Retina (tissue), 1 donor: Measurements from ENCODE around the gene LRRFIP2.
"Not testable (repeated sequence)": the region's sequence is repeated elsewhere in the genome, so short reads cannot be mapped to it uniquely, and the experiment has no call there.

Experiments
- DNase-seq: peaks from one replicate; pipeline ENCODE4 v3.0.0-alpha.2; 2016

Gene LRRFIP2

DNA sequence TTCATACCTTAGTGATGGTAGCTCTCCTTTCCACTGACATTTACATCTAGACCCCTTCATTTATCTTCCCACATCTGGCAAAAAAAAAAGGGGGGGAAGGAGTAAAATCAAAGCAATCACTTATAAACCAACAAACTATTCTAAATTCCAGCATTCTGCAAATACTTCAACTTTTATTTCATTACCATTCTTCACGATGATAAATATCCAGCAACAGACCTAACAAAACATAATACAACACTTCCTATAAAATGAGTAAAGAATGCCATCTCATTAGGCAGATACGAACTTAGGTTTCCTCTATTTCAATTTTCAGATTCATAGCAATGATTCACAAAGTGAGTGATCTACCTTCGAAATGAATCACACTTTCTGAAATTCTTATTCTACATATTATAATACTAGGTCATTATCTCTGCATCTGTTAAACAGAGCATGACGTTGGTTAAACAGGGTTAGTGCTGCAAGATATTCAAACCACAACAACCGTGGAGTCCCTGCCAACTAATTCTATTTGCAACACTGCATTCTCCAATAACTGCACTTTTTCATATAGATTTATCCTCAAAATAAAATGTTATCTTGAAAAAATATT is at the start of gene LRRFIP2:
LRRFIP2 (minus strand) TSS at position 51 of the 595 bp plus-strand sequence. CDS start 25,599 bp downstream, outside the sequence.
- no peak for DNase-seq

GRCh38 chr3:37223576-37223975 is 49.2 kb upstream of the LRRFIP2 start:
- no peak for DNase-seq

GRCh38 chr3:37223141-37223558 is 48.8 kb upstream of the LRRFIP2 start:
- DNase-seq: no peak

DNA sequence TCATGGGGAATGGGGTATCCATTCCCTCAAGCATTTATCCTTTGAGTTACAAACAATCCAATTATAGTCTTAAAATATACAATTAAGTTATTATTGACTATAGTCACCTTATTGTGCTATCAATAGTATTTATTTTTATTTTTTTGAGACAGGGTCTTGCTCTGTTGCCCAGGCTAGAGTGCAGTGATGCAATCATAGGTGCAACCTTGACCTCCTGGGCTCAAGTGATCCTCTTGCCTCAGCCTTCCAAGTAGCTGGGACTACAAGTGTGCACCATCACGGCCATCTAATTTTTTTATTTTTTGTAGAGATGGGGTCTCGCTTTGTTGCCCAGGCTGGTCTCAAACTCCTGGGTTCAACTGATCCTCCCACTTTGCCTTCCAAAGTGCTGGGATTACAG is 48.2 kb upstream of the LRRFIP2 start:
- DNase-seq: not testable (repeated sequence)

- no peak for DNase-seq
Measured at GRCh38 chr3:37221407-37221806, 47.0 kb upstream of the LRRFIP2 start.

GRCh38 chr3:37219266-37219665 is 44.9 kb upstream of the LRRFIP2 start:
- DNase-seq: peak; percentile 47

DNA sequence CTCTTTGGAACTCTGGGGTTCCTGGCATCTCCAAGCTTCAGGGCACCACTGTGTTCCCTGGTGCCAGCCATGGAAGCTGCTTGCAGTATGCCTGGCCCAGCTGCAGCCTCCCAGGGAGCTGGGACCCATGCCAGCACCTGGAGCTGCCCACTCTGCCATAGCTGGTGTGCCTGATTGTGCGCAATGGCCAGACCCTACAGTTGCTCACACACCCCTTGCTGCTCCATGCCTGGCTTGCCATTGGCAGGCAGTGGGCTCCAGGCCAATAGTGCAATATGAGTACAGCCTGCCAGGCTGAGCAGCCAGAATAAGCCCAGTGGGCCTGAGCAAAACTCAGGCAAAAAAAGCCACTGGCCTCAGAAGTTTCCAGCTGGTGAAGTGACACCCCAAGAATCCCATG is 43.8 kb upstream of the LRRFIP2 start:
- DNase-seq: no peak

DNA sequence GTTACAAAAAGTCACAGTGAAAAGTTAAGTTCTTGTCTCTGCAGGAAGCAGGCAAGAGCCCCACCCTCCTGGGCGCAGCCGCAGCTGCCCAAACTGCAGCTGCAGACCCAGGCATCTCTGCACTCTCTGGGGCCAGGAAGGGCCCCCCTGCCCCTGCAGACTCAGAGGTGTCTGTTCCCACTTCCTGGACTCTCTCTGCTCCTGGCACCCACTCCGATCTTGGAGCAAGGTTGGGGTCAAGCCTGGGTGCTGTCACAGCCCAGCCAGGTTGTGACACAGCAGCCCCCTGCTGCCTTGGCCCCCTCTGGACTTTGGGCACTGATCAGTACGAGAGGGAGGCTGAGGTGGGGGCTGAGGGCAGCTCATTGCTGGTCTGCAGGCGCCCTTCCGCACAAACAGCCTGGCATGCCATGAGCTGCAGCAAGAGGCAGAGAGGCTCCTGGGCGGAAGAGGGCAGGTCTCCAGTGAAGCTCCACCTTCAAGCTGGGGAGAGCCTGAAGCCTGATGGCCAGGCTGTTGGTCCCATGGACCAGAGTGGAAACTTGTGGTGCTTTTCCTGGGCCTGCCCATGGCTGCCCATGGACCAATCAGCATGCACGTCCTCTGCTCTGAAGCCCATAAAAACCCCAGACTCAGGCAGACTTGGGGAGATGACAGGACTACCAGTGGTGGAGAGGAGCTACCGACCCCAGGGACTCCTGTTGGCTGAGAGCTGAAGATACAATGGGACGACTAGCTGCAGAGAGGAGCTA is 42.9 kb upstream of the LRRFIP2 start:
- no peak for DNase-seq

- no peak for DNase-seq
Measured at GRCh38 chr3:37216597-37217097, 42.3 kb upstream of the LRRFIP2 start.

DNA sequence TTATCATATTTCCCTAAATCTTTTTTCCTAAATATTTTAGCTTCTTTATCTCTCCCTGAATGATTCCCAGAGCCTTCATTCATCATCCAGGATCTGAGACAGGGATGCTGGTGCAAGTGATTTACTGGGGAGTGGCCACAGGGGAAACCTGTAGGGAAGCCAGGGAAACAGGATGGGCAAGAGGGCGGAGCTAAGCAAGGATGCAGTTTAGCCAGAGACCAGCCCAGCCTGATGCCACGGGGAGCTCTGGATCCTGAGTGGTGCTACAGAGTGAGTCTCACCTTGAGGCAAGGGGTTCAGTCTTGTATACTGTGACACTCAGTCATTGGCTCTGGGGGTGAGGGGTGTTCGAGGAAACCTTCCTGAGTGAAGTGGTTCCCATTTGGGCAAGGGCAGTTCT is 39.7 kb upstream of the LRRFIP2 start:
- no peak for DNase-seq

DNA sequence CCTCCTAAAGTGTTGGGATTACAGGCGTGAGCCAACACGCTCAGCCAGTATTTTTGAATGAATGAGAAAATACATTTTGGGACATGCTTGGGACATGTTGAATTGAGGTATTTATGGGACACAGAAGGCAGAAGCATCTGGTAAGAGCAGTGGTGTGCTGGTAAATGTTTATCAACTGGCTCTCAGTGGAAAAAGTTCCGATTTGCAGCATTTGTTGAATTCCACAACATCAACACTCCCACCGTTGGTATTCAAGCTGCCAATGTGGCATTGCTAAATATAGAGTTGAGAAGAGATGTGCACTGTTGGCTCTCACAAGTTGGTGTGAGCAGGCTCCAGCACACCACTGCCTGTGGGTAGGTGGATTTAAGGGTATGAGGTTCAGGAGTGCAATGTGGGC is 35.8 kb upstream of the LRRFIP2 start:
- DNase-seq: no peak

DNA sequence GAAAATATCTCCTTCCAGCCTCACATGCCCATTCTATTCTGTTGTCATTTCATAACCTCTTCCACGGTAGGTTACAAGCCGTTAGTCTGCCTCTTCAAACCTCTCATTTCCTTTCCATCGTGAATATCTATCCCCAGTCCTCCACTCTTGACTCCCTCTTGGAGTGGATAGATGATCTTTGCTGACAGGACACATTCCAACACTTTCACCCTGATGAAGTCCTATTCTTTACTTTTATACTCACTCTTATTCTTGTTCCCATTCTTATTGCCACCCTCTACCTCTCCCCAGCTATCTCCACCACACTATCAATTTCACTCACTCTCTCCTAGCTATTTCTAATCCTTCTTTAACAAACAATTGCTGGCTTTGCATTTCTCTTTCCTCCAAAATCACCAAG is 34.2 kb upstream of the LRRFIP2 start:
- not testable (repeated sequence) for DNase-seq

DNA sequence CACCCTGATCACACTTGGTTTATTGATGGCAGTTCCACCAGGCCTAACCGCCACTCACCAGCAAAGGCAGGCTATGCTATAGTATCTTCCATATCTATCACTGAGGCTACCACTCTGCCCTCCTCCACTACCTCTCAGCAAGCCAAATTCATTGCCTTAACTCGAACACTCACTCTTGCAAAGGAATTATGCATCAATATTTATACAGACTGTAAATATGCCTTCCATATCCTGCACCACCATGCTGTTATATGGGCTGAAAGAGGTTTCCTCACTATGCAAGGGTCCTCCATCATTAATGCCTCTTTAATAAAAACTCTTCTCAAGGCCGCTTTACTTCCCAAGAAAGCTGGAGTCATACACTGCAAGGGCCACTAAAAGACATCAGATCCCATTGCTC is 33.6 kb upstream of the LRRFIP2 start:
- not testable (repeated sequence) for DNase-seq

- DNase-seq: not testable (repeated sequence)
Measured at GRCh38 chr3:37206041-37206440, 31.7 kb upstream of the LRRFIP2 start.

- no peak for DNase-seq
Measured at GRCh38 chr3:37204314-37204713, 29.9 kb upstream of the LRRFIP2 start.

- no peak for DNase-seq
Measured at GRCh38 chr3:37202035-37202434, 27.7 kb upstream of the LRRFIP2 start.

GRCh38 chr3:37200141-37200540 is 25.8 kb upstream of the LRRFIP2 start:
- no peak for DNase-seq

DNA sequence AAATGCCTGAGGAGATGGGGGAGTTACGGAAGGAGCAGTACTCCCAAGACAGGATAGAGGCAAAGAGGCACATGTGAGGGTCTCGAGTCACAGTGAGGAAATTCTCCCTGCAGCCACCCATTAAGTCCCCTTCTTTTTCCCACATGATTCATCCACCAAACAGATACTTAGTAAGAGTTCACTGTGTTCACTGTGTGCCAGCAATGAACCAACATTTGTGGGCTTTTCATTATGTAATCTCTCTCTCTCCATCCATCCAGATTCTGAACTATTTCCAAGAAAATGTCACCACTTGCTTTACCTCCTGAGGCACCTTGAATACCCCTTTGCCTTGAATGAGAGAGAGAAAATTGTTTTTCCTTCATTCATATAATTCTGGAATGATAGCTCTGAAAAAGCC is 24.6 kb upstream of the LRRFIP2 start:
- DNase-seq: no peak

GRCh38 chr3:37198547-37198946 is 24.2 kb upstream of the LRRFIP2 start:
- DNase-seq: no peak

- DNase-seq: peak; percentile 42
Measured at GRCh38 chr3:37197810-37198371, 23.5 kb upstream of the LRRFIP2 start.

- no peak for DNase-seq
Measured at GRCh38 chr3:37194533-37194932, 20.2 kb upstream of the LRRFIP2 start.

- no peak for DNase-seq
Measured at GRCh38 chr3:37190667-37191066, 16.3 kb upstream of the LRRFIP2 start.

DNA sequence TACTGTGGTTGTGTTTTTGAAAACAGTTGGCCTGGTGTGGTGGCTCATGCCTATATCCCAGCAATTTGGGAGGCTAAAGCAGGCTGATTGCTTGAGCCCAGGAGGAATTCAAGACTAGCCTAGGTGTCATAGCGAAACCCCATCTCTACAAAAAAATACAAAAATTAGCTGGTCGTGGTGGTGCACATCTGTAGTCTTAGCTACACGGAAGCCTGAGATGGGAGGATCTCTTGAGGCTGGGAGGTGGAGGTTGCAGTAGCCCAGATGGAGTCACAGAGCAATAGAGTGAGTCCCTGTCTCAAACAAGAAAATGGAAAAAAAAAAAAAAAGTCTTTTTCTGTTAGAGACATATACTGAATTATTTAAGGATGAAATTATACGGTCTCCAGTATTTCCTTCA is 14.7 kb upstream of the LRRFIP2 start:
- DNase-seq: no peak

DNA sequence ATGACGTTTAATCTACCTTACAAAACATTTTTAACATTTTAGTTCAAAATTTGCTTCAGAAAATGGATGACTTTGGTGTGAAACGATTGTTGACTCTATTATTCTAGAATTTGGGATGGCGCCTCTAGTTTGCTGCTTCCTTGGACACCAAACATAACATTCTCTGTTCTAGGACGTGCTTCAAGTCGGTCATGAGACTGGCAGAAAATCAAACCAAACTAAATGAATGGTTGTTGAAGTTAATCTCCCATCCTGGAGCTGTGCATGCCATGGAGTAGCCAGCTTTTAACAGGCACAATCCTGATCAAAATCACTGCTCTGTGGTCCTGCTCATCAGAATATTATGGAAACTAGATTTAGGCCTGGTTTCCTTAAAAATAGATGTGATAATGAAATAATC is 9.6 kb upstream of the LRRFIP2 start:
- no peak for DNase-seq
